WTC11 (cell line): ENCODE results near the gene RRP12. TPM values are rescaled to one million over a fixed set of nuclear protein-coding genes. Genes with fewer than 3 reads are reported as not detected.

Source experiments
- ATAC-seq: fragments of 200-7000 bp; cut with Tn5 transposase; 2 replicates; pipeline ENCODE4 v1.10.0; 2021; ENCODE audit warnings: mild to moderate bottlenecking, moderate library complexity
- CTCF ChIA-PET: fragments of 300-600 bp; sonication (Branson Sonifier 250); formaldehyde crosslinking; loops from one replicate; lab custom pipeline; 2021; ENCODE audit warnings: antibody characterized with exemption; lab: Charles Lee
- POLR2A ChIA-PET: fragments of 350-600 bp; sonication (Branson Sonifier 250); formaldehyde crosslinking; loops from one replicate; lab custom pipeline; 2021; ENCODE audit warnings: antibody characterized with exemption; lab: Charles Lee
- DNase-seq: peaks from one replicate; pipeline ENCODE4 v3.0.0; 2021; ENCODE audit warnings: low spot score
- H3K27ac Mint-ChIP-seq: 2 replicates; pipeline ENCODE4 v1.8.0; 2021; ENCODE audit warnings: mixed read lengths
- H3K27me3 Mint-ChIP-seq: 2 replicates; pipeline ENCODE4 v1.8.0; 2021; ENCODE audit warnings: low read depth, mild to moderate bottlenecking, moderate library complexity, mixed read lengths
- H3K36me3 Mint-ChIP-seq: 2 replicates; pipeline ENCODE4 v1.8.0; 2021; ENCODE audit warnings: mixed read lengths
- H3K4me1 Mint-ChIP-seq: 2 replicates; pipeline ENCODE4 v1.8.0; 2022; ENCODE audit warnings: mixed read lengths
- H3K4me3 Mint-ChIP-seq: 2 replicates; pipeline ENCODE4 v1.8.0; 2021; ENCODE audit warnings: mild to moderate bottlenecking, moderate library complexity, mixed read lengths
- H3K9me3 Mint-ChIP-seq: 2 replicates; pipeline ENCODE4 v1.8.0; 2021; ENCODE audit warnings: mixed read lengths
- CREB1 ChIP-seq: sonication (generic); formaldehyde crosslinking; IDR thresholded peaks from 2 replicates; pipeline ENCODE4 v1.8.0; 2023; ENCODE audit warnings: mild to moderate bottlenecking, missing genetic modification reagents
- EMX1 ChIP-seq: fragments of 250-450 bp; sonication (Bioruptor Pico); IDR thresholded peaks from 2 replicates; pipeline ENCODE4 v1.8.0; 2021; ENCODE audit warnings: mild to moderate bottlenecking
- ESRRA ChIP-seq: sonication (generic); formaldehyde crosslinking; IDR thresholded peaks from 2 replicates; pipeline ENCODE4 v1.8.1; 2022; ENCODE audit warnings: mild to moderate bottlenecking, missing genetic modification reagents, borderline replicate concordance
- FOXJ3 ChIP-seq: sonication (generic); formaldehyde crosslinking; IDR thresholded peaks from 2 replicates; pipeline ENCODE4 v1.9.0; 2021; ENCODE audit warnings: missing genetic modification reagents, mild to moderate bottlenecking, borderline replicate concordance
- FOXP1 ChIP-seq: sonication (generic); formaldehyde crosslinking; IDR thresholded peaks from 2 replicates; pipeline ENCODE4 v1.8.0; 2022; ENCODE audit warnings: missing genetic modification reagents, mild to moderate bottlenecking, moderate library complexity, borderline replicate concordance
- GTF2I ChIP-seq: fragments of 250-450 bp; sonication (Bioruptor Pico); conservative IDR thresholded peaks from 2 replicates; pipeline ENCODE4 v1.4.0; 2021; ENCODE audit warnings: mild to moderate bottlenecking
- NFATC4 ChIP-seq: fragments of 250-450 bp; sonication (Bioruptor Pico); IDR thresholded peaks from 2 replicates; pipeline ENCODE4 v1.9.0; 2021; ENCODE audit warnings: mild to moderate bottlenecking
- NFYB ChIP-seq: sonication (generic); formaldehyde crosslinking; conservative IDR thresholded peaks from 2 replicates; pipeline ENCODE4 v1.8.0; 2022; ENCODE audit warnings: low read depth, missing genetic modification reagents
- NR1H2 ChIP-seq: sonication (generic); formaldehyde crosslinking; IDR thresholded peaks from 2 replicates; pipeline ENCODE4 v1.9.0; 2021; ENCODE audit warnings: mild to moderate bottlenecking, moderate library complexity, missing genetic modification reagents
- NR3C1 ChIP-seq: sonication (generic); formaldehyde crosslinking; conservative IDR thresholded peaks from 2 replicates; pipeline ENCODE4 v1.8.1; 2023; ENCODE audit warnings: low read depth, mild to moderate bottlenecking, missing genetic modification reagents
- SOX15 ChIP-seq: fragments of 250-450 bp; sonication (Bioruptor Pico); IDR thresholded peaks from 2 replicates; pipeline ENCODE4 v1.9.0; 2021; ENCODE audit warnings: mild to moderate bottlenecking
- TEAD1 ChIP-seq: sonication (generic); formaldehyde crosslinking; IDR thresholded peaks from 2 replicates; pipeline ENCODE4 v1.8.0; 2022; ENCODE audit warnings: mild to moderate bottlenecking, missing genetic modification reagents
- ZNF232 ChIP-seq: sonication (generic); formaldehyde crosslinking; IDR thresholded peaks from 2 replicates; pipeline ENCODE4 v1.8.0; 2022; ENCODE audit warnings: mild to moderate bottlenecking, missing genetic modification reagents
- ZNF671 ChIP-seq: fragments of 250-450 bp; sonication (Bioruptor Pico); IDR thresholded peaks from 2 replicates; pipeline ENCODE4 v1.8.0; 2021; ENCODE audit warnings: mild to moderate bottlenecking
- total RNA-seq: library from RNA; stranded (reverse); gene quantifications from 3 replicates; pipeline ENCODE4 v1.2.3, GENCODE V29; 2021
- TF ChIP-seq, protein P1 (sequence below): sonication (generic); formaldehyde crosslinking; IDR thresholded peaks from 2 replicates; pipeline ENCODE4 v1.8.1; 2022; ENCODE audit warnings: mild to moderate bottlenecking, missing genetic modification reagents, moderate library complexity, borderline replicate concordance
- TF ChIP-seq, protein P2 (sequence below): fragments of 250-450 bp; sonication (Bioruptor Pico); IDR thresholded peaks from 2 replicates; pipeline ENCODE4 v1.9.0; 2021; ENCODE audit warnings: mild to moderate bottlenecking, borderline replicate concordance
- TF ChIP-seq, protein P3 (sequence below): fragments of 250-450 bp; sonication (Bioruptor Pico); IDR thresholded peaks from 2 replicates; pipeline ENCODE4 v1.9.0; 2021; ENCODE audit warnings: moderate library complexity, mild to moderate bottlenecking, inconsistent platforms, borderline replicate concordance
- TF ChIP-seq, protein P4 (sequence below): fragments of 250-450 bp; sonication (Bioruptor Pico); IDR thresholded peaks from 2 replicates; pipeline ENCODE4 v1.9.0; 2021; ENCODE audit warnings: mild to moderate bottlenecking
- TF ChIP-seq, protein P5 (sequence below): sonication (generic); formaldehyde crosslinking; IDR thresholded peaks from 2 replicates; pipeline ENCODE4 v1.8.0; 2023; ENCODE audit warnings: missing genetic modification reagents

The RRP12 gene
- total RNA-seq, 1 experiment from 2014 or later = 56.6 TPM

DNA sequence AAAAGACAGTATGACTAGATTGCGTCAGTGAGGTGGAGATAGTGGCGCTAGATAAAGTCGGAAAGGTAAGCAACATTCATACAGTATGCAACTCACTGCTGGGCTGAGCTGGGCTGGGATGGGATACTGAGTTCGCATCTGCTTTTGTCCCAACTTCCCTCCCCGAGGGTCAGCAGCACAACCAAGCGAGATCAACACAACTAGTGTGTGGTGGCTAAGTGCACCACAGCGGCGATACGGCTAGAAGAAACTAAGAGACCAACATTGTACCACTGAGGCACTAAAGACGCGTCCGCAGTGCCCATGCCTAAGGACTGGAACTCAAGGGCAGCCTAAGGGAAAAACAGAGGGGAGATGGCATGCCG is 44.2 kb upstream of the RRP12 start:
- ATAC-seq = 0 out of 2 replicates have a peak, but pooled peaks have one; percentile 1
- Mint-ChIP-seq H3K4me1 (peaks cover 18% of the 10 kb centered on the region), H3K9me3 (no peaks in the 10 kb centered on the region), H3K4me3 (peak overlapping the region; percentile 97), H3K27ac (peak overlapping the region; percentile 94), H3K36me3 (peaks cover 17% of the 10 kb centered on the region), H3K27me3 (no peaks in the 10 kb centered on the region)
- POLR2A ChIA-PET = interaction anchor here (0.8 kb wide), 1 partner anchor 16 kb away, joined by 3 read pairs; no protein-coding TSS in a partner anchor
- CTCF ChIA-PET = no interaction called here
- DNase-seq = no peak
- TF ChIP-seq ZNF671 (CRISPR knock-in tag) = no peak
- TF ChIP-seq GTF2I (CRISPR knock-in tag) = no peak
- no peak for TF ChIP-seq NFYB (CRISPR knock-in tag)
- no peak for TF ChIP-seq FOXP1 (CRISPR knock-in tag)

DNA sequence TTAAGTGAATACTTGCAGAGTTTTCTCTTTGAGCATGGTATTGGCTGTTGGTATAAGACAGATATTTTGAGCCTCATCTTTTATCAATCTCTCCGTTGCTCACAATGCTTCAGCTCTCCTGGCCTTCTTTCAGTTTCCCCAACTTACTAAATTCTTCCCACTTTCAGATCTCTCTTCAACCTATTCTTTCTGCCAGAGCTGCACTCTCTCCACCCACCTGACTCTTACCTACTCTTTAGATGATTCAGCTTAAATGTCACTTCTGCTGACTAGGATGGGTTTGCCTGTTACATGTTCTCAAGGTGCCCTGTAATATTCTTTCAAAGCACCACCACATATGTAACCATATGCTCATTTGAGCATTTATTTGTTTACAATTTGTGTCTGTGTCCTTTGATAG is 43.1 kb upstream of the RRP12 start:
- TF ChIP-seq TEAD1 (CRISPR knock-in tag) (no peak), ZNF232 (CRISPR knock-in tag) (no peak), ESRRA (CRISPR knock-in tag) (no peak)
- H3K4me1 Mint-ChIP-seq = peaks cover 18% of the 10 kb centered on the region
- no peak for ATAC-seq
- ChIA-PET POLR2A (no interaction called here), CTCF (interaction anchor here (2.6 kb wide), 1 partner anchor 37 kb away, joined by 14 read pairs; no protein-coding TSS in a partner anchor)
- no peak overlapping the region; the same call in 1 of the 2 replicates for H3K27ac Mint-ChIP-seq
- H3K9me3 Mint-ChIP-seq = no peaks in the 10 kb centered on the region
- H3K4me3 Mint-ChIP-seq = peak overlapping the region; percentile 97
- H3K27me3 Mint-ChIP-seq = no peaks in the 10 kb centered on the region
- H3K36me3 Mint-ChIP-seq = peaks cover 23% of the 10 kb centered on the region
- no peak for DNase-seq

DNA sequence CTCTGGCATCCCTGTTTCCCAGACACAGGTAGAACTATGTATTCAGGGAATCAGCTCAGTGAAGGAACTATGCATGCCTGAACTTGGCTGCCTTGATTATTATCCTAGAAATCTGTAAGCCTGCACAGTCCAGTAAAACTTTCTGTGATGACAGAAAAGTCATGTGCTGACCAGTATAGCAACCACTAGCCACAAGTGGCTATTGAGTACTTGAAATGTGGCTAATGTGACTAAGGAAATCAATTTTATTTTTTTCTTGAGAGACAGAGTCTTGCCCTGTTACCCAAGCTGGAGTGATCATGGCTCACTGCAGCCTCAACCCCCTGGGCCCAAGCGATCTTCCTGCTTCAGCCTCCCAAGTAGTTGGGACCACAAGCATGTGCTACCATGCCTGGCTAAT is 41.1 kb upstream of the RRP12 start:
- POLR2A ChIA-PET = no interaction called here
- Mint-ChIP-seq H3K27me3 (no peaks in the 10 kb centered on the region), H3K36me3 (peaks cover 31% of the 10 kb centered on the region), H3K4me3 (no peak overlapping the region), H3K27ac (no peak overlapping the region), H3K4me1 (peaks cover 16% of the 10 kb centered on the region), H3K9me3 (no peaks in the 10 kb centered on the region)
- CTCF ChIA-PET = interaction anchor here (2.6 kb wide), 1 partner anchor 35 kb away, joined by 14 read pairs; no protein-coding TSS in a partner anchor
- DNase-seq = no peak
- no peak for TF ChIP-seq NR1H2 (CRISPR knock-in tag)
- no peak for TF ChIP-seq SOX15 (CRISPR knock-in tag)
- TF ChIP-seq CREB1 (CRISPR knock-in tag) = no peak
- no peak for TF ChIP-seq ESRRA (CRISPR knock-in tag)
- no peak for TF ChIP-seq ZNF232 (CRISPR knock-in tag)
- TF ChIP-seq, protein P1, sequence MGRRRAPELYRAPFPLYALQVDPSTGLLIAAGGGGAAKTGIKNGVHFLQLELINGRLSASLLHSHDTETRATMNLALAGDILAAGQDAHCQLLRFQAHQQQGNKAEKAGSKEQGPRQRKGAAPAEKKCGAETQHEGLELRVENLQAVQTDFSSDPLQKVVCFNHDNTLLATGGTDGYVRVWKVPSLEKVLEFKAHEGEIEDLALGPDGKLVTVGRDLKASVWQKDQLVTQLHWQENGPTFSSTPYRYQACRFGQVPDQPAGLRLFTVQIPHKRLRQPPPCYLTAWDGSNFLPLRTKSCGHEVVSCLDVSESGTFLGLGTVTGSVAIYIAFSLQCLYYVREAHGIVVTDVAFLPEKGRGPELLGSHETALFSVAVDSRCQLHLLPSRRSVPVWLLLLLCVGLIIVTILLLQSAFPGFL = no peak
- TF ChIP-seq EMX1 = no peak
- TF ChIP-seq, protein P2, sequence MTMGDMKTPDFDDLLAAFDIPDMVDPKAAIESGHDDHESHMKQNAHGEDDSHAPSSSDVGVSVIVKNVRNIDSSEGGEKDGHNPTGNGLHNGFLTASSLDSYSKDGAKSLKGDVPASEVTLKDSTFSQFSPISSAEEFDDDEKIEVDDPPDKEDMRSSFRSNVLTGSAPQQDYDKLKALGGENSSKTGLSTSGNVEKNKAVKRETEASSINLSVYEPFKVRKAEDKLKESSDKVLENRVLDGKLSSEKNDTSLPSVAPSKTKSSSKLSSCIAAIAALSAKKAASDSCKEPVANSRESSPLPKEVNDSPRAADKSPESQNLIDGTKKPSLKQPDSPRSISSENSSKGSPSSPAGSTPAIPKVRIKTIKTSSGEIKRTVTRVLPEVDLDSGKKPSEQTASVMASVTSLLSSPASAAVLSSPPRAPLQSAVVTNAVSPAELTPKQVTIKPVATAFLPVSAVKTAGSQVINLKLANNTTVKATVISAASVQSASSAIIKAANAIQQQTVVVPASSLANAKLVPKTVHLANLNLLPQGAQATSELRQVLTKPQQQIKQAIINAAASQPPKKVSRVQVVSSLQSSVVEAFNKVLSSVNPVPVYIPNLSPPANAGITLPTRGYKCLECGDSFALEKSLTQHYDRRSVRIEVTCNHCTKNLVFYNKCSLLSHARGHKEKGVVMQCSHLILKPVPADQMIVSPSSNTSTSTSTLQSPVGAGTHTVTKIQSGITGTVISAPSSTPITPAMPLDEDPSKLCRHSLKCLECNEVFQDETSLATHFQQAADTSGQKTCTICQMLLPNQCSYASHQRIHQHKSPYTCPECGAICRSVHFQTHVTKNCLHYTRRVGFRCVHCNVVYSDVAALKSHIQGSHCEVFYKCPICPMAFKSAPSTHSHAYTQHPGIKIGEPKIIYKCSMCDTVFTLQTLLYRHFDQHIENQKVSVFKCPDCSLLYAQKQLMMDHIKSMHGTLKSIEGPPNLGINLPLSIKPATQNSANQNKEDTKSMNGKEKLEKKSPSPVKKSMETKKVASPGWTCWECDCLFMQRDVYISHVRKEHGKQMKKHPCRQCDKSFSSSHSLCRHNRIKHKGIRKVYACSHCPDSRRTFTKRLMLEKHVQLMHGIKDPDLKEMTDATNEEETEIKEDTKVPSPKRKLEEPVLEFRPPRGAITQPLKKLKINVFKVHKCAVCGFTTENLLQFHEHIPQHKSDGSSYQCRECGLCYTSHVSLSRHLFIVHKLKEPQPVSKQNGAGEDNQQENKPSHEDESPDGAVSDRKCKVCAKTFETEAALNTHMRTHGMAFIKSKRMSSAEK = no peak
- TF ChIP-seq, protein P3, sequence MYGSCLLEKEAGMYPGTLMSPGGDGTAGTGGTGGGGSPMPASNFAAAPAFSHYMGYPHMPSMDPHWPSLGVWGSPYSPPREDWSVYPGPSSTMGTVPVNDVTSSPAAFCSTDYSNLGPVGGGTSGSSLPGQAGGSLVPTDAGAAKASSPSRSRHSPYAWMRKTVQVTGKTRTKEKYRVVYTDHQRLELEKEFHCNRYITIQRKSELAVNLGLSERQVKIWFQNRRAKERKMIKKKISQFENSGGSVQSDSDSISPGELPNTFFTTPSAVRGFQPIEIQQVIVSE (CRISPR knock-in tag) = no peak
- TF ChIP-seq NFATC4 (CRISPR knock-in tag) = no peak
- TF ChIP-seq ZNF671 (CRISPR knock-in tag) = no peak
- TF ChIP-seq, protein P4, sequence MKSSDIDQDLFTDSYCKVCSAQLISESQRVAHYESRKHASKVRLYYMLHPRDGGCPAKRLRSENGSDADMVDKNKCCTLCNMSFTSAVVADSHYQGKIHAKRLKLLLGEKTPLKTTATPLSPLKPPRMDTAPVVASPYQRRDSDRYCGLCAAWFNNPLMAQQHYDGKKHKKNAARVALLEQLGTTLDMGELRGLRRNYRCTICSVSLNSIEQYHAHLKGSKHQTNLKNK (CRISPR knock-in tag) = no peak
- TF ChIP-seq FOXJ3 (CRISPR knock-in tag) = no peak
- TF ChIP-seq NR3C1 = no peak
- TF ChIP-seq, protein P5, sequence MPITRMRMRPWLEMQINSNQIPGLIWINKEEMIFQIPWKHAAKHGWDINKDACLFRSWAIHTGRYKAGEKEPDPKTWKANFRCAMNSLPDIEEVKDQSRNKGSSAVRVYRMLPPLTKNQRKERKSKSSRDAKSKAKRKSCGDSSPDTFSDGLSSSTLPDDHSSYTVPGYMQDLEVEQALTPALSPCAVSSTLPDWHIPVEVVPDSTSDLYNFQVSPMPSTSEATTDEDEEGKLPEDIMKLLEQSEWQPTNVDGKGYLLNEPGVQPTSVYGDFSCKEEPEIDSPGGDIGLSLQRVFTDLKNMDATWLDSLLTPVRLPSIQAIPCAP = no peak
- ATAC-seq = no peak
